Measurements from ENCODE around the gene MAD1L1.

Gene MAD1L1

GRCh38 chr7:2230882-2231281 lies 1.9 kb downstream of the MAD1L1 start:
- peaks cover 2% of the 10 kb centered on the region; the same call in 1 of the 2 replicates for H3K4me1 ChIP-seq (ENCODE audit: control insufficient read depth, insufficient read depth, low read length)
- TF ChIP-seq ZNF529 (tag by site-specific recombination; IDR thresholded peaks at IDR 0.05; ENCODE audit: insufficient replicate concordance) = no peak
- TF ChIP-seq, protein P1, sequence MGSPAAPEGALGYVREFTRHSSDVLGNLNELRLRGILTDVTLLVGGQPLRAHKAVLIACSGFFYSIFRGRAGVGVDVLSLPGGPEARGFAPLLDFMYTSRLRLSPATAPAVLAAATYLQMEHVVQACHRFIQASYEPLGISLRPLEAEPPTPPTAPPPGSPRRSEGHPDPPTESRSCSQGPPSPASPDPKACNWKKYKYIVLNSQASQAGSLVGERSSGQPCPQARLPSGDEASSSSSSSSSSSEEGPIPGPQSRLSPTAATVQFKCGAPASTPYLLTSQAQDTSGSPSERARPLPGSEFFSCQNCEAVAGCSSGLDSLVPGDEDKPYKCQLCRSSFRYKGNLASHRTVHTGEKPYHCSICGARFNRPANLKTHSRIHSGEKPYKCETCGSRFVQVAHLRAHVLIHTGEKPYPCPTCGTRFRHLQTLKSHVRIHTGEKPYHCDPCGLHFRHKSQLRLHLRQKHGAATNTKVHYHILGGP (tag by site-specific recombination; IDR thresholded peaks at IDR 0.05) = peak; percentile 88
- no peak for TF ChIP-seq ZNF776 (tag by site-specific recombination; IDR thresholded peaks at IDR 0.05; ENCODE audit: borderline replicate concordance)
- peak; percentile 61; the same call in 1 of the 2 replicates for TF ChIP-seq KLF1 (tag by site-specific recombination; IDR thresholded peaks at IDR 0.05)
- no peaks in the 10 kb centered on the region for H3K9me3 ChIP-seq (ENCODE audit: control insufficient read depth, insufficient read depth, low read depth, low read length)
- H3K27ac ChIP-seq (ENCODE audit: extremely low read depth, low read depth, low read length) = no peak overlapping the region
- ChIA-PET POLR2A (no interaction called here), CTCF (interaction anchor here (0.6 to 2.8 kb wide), 3 partner anchors 10 to 117 kb away, joined by 3 to 7 read pairs (median 4); partner anchors contain the start of genes MRM2 and NUDT1)
- H3K4me3 ChIP-seq (ENCODE audit: low read depth, low read length) = no peak overlapping the region
- H3K36me3 ChIP-seq (ENCODE audit: control insufficient read depth in 2 of 2, insufficient read depth in 1 of 2, low read length in 2 of 2) = peaks cover 15 to 63% of the 10 kb centered on the region in 2 experiments

DNA sequence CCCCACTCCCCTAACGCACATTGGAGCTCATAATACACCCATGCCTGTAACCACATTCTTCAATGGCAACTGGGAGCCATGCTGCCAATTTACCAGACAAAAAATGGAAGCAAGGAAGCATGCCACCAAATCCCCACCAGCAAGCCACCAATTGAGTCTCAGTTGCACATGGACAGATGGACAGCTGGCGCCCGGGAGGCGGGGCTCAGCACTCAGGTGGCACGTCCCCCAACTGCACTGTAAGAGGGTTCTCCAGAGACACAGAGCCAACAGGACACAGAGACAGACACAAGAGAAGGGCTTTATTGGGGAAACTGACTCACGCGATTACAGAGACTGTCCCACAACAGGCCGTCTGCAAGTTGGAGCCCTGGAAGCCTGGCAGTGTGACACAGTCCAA lies 2.5 kb downstream of the MAD1L1 start:
- H3K4me1 ChIP-seq (ENCODE audit: control insufficient read depth, insufficient read depth, low read length) = peaks cover 2% of the 10 kb centered on the region; the same call in 1 of the 2 replicates
- no peak overlapping the region for H3K27ac ChIP-seq (ENCODE audit: extremely low read depth, low read depth, low read length)
- H3K4me3 ChIP-seq (ENCODE audit: low read depth, low read length) = no peak overlapping the region
- H3K36me3 ChIP-seq (ENCODE audit: control insufficient read depth in 2 of 2, insufficient read depth in 1 of 2, low read length in 2 of 2) = peaks cover 14 to 63% of the 10 kb centered on the region in 2 experiments
- CTCF ChIA-PET = interaction anchor here (0.6 to 2.8 kb wide), 3 partner anchors 11 to 118 kb away, joined by 3 to 7 read pairs (median 3); partner anchors contain the start of genes MRM2 and NUDT1
- POLR2A ChIA-PET = no interaction called here
- no peaks in the 10 kb centered on the region for H3K9me3 ChIP-seq (ENCODE audit: control insufficient read depth, insufficient read depth, low read depth, low read length)
- TF ChIP-seq ZNF155 (tag by site-specific recombination; IDR thresholded peaks at IDR 0.05) = no peak
- no peak for TF ChIP-seq ZNF433 (tag by site-specific recombination; IDR thresholded peaks at IDR 0.05; ENCODE audit: low read depth)
- no peak for TF ChIP-seq ZNF169 (tag by site-specific recombination; IDR thresholded peaks at IDR 0.05)
- TF ChIP-seq ZNF664 (tag by site-specific recombination; IDR thresholded peaks at IDR 0.05) = no peak
- no peak for TF ChIP-seq TCF7L2 (IDR thresholded peaks at IDR 0.05; ENCODE audit: borderline replicate concordance, low read depth, low read length)
- TF ChIP-seq ZBTB7A (tag by site-specific recombination; IDR thresholded peaks at IDR 0.05; ENCODE audit: low read depth) = no peak
- TF ChIP-seq ZNF548 (tag by site-specific recombination; IDR thresholded peaks at IDR 0.05) = no peak
- no peak for TF ChIP-seq PATZ1 (tag by site-specific recombination; IDR thresholded peaks at IDR 0.05)
- TF ChIP-seq ZNF324 (tag by site-specific recombination; IDR thresholded peaks at IDR 0.05) = no peak
- TF ChIP-seq, protein P2, sequence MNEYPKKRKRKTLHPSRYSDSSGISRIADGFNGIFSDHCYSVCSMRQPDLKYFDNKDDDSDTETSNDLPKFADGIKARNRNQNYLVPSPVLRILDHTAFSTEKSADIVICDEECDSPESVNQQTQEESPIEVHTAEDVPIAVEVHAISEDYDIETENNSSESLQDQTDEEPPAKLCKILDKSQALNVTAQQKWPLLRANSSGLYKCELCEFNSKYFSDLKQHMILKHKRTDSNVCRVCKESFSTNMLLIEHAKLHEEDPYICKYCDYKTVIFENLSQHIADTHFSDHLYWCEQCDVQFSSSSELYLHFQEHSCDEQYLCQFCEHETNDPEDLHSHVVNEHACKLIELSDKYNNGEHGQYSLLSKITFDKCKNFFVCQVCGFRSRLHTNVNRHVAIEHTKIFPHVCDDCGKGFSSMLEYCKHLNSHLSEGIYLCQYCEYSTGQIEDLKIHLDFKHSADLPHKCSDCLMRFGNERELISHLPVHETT (tag by site-specific recombination; IDR thresholded peaks at IDR 0.05) = no peak
- TF ChIP-seq ZNF239 (tag by site-specific recombination; IDR thresholded peaks at IDR 0.05) = no peak
- TF ChIP-seq ZNF785 (tag by site-specific recombination; IDR thresholded peaks at IDR 0.05) = no peak
- TF ChIP-seq, protein P3, sequence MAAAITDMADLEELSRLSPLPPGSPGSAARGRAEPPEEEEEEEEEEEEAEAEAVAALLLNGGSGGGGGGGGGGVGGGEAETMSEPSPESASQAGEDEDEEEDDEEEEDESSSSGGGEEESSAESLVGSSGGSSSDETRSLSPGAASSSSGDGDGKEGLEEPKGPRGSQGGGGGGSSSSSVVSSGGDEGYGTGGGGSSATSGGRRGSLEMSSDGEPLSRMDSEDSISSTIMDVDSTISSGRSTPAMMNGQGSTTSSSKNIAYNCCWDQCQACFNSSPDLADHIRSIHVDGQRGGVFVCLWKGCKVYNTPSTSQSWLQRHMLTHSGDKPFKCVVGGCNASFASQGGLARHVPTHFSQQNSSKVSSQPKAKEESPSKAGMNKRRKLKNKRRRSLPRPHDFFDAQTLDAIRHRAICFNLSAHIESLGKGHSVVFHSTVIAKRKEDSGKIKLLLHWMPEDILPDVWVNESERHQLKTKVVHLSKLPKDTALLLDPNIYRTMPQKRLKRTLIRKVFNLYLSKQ (tag by site-specific recombination; IDR thresholded peaks at IDR 0.05; ENCODE audit: borderline replicate concordance) = no peak
- TF ChIP-seq ZNF24 (tag by site-specific recombination; IDR thresholded peaks at IDR 0.05) = no peak
- no peak for TF ChIP-seq INSM2 (tag by site-specific recombination; IDR thresholded peaks at IDR 0.05)
- TF ChIP-seq ZNF174 (tag by site-specific recombination; IDR thresholded peaks at IDR 0.05) = no peak
- TF ChIP-seq, protein P4, sequence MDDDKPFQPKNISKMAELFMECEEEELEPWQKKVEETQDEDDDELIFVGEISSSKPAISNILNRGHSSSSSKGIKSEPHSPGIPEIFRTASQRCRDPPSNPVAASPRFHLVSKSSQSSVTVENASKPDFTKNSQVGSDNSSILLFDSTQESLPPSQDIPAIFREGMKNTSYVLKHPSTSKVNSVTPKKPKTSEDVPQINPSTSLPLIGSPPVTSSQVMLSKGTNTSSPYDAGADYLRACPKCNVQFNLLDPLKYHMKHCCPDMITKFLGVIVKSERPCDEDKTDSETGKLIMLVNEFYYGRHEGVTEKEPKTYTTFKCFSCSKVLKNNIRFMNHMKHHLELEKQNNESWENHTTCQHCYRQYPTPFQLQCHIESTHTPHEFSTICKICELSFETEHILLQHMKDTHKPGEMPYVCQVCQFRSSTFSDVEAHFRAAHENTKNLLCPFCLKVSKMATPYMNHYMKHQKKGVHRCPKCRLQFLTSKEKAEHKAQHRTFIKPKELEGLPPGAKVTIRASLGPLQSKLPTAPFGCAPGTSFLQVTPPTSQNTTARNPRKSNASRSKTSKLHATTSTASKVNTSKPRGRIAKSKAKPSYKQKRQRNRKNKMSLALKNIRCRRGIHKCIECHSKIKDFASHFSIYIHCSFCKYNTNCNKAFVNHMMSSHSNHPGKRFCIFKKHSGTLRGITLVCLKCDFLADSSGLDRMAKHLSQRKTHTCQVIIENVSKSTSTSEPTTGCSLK (tag by site-specific recombination; IDR thresholded peaks at IDR 0.05) = no peak
- no peak for TF ChIP-seq ZNF555 (tag by site-specific recombination; conservative IDR thresholded peaks at IDR 0.05)
- TF ChIP-seq ZNF426 (tag by site-specific recombination; IDR thresholded peaks at IDR 0.05) = no peak

Data from HEK293 (cell line).